Endothelial cell of umbilical vein (primary cell): ENCODE results near the gene FOXM1.

Source experiments
- CTCF ChIP-seq, 2 donors: IDR thresholded peaks; 1 replicate in 1 of 2; 2 replicates in 1 of 2; pipeline ENCODE4 v1.5.1; 2011; ENCODE audit warnings: low read length in 2 of 2, mild to moderate bottlenecking in 2 of 2, moderate library complexity in 2 of 2, control low read depth in 1 of 2, inconsistent platforms in 1 of 2, low read depth in 1 of 2; ENCODE audit not compliant: insufficient read depth in 1 of 2; ENCODE audit errors: extremely low read depth in 1 of 2
- GATA2 ChIP-seq: IDR thresholded peaks from 2 replicates; pipeline ENCODE4 v1.7.0; 2011; ENCODE audit warnings: low read depth, mild to moderate bottlenecking, moderate library complexity, mixed read lengths, low read length; ENCODE audit not compliant: insufficient read length, insufficient read depth
- MAX ChIP-seq: IDR thresholded peaks from 2 replicates; pipeline ENCODE4 v1.6.1; 2011; ENCODE audit not compliant: insufficient read depth, insufficient read length
- POLR2A ChIP-seq: IDR thresholded peaks from 2 replicates; pipeline ENCODE4 v1.6.1; 2012; ENCODE audit warnings: low read depth, mild to moderate bottlenecking, control low read depth, low read length

GRCh38 chr12:2833327-2833726 is 43.6 kb downstream of the FOXM1 start:
- TF ChIP-seq CTCF (IDR thresholded peaks at IDR 0.05; ENCODE audit: extremely low read depth in 1 of 2, insufficient read depth in 1 of 2, low read depth in 1 of 2, low read length in 2 of 2) (no peak), MAX (no peak), POLR2A (no peak), GATA2 (no peak)
